CD4-positive, alpha-beta T cell treated with Interleukin-1 beta for 1 hour (primary cell): ENCODE data around the gene EXD3.
"Not testable (repeated sequence)": the region's sequence is repeated elsewhere in the genome, so short reads cannot be mapped to it uniquely, and the experiment has no call there.

Experiments
- DNase-seq, 2 donors: peaks; one replicate each; pipeline ENCODE4 v3.0.0-alpha.2; 2020 to 2022

Gene EXD3

DNA sequence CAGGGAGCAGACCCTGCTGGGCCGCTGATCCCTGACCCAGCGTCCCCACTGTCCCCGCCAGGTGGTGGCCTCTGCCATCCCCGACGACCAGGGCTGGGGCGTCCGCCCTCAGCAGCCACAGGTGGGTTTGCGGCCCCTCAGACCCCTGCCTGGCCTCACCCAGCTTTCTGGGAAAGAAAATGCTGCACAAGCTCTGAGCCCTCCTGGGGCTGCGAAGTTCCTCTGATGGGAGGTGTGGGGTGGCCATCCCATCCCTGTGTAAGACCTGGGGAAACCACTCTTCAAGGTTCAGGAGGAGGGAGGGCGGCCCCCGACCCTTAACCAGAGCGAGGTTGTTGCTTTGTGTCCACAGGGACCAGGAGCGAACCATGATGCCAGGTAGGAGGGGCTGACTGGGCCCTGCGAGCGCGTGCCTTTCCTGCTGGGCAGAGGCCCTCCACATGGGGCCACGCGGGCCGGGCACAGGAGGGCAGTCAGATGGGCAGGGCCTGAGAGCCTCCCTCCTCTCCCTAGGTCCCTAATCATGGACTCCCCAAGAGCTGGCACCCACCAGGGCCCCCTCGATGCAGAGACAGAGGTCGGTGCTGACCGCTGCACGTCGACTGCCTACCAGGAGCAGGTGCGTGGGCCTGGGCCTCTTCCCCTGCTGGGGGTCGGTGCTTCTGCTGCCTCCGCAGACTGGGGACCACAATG is 7.9 kb upstream of the EXD3 start:
- no peak for DNase-seq

DNA sequence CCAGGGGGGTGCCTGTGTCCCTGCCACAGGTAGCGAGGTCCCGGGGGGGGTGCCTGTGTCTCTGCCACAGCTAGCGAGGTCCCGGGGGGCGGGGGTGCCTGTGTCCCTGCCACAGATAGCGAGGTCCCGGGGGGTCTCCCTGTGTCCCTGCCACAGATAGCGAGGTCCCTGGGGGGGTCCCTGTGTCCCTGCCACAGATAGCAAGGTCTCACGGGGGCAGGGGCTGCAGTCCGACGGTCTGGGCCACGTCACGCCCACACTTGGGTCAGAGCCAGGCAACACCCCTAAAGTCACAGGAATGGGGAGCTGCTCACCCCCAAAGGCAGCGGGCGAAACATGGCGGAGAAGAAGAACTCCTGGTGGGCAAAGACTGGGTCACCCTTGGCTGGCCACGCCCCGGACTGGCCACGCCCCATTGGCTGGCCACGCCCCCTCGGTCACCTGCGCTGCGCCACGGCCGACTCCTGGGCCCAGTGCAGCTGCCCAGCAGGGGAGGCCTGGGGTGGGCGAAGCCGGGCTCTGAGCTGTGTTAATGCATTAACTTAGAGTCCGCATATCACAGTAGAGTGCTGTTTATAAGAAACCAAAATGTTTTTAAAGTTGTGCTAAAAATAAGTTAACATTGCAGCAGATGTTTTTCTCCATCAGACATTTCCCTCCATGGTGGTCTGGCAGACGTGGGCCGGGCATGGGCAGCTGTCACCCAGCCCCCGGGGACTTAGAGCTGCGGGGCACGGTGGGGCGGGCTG is 7.2 kb upstream of the EXD3 start:
- no peak for DNase-seq

- DNase-seq = no peak
Observed at GRCh38 chr9:137429546-137429890, 6.6 kb upstream of the EXD3 start.

- DNase-seq = no peak
Observed at GRCh38 chr9:137428841-137429545, 6.0 kb upstream of the EXD3 start.

DNA sequence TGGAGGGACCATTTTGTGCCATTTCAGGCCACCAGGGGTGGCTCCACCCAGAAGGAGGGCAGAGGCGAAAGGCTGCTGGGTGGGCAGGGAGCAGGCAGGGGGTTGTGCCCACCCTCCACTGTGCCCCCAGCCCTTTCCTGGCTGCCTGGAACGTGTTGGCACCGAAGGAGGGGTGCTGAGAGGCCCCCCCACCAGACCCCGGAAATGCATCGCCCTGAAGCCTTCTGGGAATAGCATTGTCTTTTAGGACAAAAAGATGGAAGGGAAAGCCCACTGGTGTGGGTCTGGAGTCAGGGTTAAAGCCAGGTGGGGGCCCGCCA is 5.3 kb upstream of the EXD3 start:
- DNase-seq = no peak

DNA sequence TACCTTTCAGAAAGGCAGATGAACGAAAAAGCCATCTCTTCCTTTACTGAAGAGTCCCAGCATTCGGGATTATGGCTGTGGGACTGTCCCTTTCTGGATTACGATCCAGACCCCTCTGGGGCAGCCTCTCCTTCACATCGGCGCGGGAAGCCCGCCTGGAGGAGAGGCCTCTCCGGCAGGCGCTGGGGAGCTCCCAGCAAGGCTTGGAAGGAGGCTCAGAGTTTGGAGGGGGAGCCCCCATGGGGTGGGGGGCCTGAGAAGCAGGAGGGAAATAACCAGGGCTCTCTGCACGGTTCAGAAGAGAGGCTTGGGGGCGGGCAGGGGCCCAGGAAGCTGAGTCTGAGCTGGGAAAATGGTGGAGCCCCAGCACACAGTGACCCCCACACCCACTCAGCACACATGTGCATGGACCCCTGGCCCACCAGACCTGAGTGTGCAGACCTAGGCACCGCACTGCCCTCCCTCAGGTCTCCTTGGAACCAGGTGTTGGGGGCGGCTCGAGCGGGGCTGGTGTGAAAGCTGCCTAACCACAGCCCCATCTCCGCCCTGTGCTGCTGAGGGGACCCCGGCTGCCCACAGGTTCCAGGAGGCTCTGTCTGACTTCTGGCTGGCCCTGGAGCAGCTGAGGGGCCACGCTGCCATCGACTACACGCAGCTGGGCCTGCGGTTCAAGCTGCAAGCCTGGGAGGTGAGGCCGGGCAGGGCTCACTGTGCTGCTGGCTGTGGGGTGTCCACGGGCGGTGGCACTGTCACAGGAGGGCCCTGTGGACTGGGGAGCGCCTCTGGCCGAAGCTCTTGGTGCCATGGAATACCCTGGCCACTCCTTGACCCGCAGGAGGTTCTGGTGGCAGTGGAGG is 4.7 kb upstream of the EXD3 start:
- DNase-seq = no peak

- no peak for DNase-seq
Observed at GRCh38 chr9:137426018-137426681, 3.2 kb upstream of the EXD3 start.

GRCh38 chr9:137423514-137424291 is 741 bp upstream of the EXD3 start:
- DNase-seq = peak in 1 of 2 donors; percentile 49

DNA sequence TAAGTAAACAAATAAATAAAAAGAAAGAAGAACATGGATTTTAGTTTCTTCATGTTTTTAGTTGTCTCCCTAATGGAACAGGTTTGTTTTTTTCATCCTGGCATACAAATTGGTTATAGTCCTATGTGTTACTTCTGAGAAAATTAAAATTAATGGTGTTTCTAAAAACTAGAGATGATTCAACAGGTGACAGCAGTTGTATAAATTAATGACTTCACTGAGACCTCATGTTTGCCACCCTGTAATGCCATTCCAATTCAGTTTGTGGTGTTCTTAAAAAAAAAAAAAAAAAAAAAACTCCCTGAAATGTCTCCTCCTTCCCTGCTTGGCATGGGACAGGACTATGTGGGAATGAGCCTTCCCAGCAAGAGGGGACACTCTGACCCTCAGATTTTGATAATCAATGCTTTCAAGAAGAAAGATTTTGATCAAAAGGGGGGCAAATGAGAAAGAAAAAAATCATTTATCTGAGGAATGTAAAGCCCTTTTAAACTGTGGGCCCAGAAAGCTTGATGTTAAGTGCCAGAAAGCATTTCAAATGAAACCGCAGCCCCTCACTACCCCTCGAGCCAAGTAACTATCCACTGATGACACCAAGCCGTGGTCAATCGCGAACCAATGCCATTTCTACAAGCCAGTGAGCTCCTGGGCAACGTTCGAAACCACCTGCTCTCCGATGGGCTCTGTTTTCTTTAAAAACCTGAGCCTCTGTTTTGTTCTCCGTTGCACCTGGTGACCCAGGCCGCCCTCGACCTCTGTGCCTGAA is 941 bp downstream of the EXD3 start:
- DNase-seq = no peak

GRCh38 chr9:137417161-137418021 is 5.6 kb downstream of the EXD3 start:
- no peak for DNase-seq

GRCh38 chr9:137416563-137417151 is 6.3 kb downstream of the EXD3 start:
- DNase-seq = no peak

DNA sequence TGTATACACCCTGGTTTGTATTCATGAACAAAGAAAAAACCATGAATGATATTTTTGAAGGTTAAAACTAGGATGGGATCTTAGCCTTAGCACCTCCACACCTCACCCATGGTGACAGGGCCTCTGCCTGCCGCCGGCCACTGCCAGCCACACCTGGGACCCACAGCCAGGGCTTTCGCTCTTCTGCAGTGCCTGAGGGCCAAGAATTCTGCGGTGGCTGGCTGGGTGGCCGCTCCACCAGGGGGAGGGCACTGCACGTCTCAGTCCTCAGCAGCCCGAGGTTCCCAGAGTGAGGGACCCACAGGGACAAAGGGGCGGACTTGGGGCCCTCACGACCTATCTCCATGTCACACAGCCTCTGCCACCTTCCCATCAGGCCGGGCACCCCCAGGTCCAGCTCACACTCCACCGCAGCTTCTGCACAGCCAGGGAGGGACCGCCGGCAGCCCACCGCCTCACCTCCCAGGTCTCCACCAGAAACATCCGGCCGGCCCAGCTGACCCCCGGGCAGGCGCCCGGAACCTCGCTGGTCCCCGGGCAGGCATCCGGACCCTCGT is 6.9 kb downstream of the EXD3 start:
- DNase-seq = no peak

GRCh38 chr9:137415451-137415850 is 7.5 kb downstream of the EXD3 start:
- no peak for DNase-seq

DNA sequence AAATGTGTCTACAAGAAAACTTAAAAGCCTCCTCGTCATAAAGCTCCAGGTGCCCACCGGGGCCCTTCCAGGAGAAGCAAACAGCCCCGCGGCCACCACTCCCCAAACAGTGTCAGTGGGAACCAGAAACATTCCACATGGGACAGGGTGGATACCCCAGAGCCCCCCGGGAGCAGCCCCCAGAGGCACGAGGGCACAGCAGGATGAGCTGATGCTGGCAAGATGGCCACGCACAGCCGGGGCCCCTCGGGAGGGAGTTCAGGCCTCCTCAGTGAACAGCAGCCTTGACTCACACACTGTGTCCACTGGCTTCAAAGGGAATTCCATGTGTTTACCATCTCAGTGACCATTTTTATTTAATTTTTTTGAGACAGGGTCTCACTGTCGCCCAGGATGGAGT is 10.5 kb downstream of the EXD3 start:
- no peak for DNase-seq

- peak; percentile 35 to 61 for DNase-seq
Observed at GRCh38 chr9:137411645-137412380, 11.1 kb downstream of the EXD3 start.

- DNase-seq = no peak
Observed at GRCh38 chr9:137411260-137411644, 11.7 kb downstream of the EXD3 start.

DNA sequence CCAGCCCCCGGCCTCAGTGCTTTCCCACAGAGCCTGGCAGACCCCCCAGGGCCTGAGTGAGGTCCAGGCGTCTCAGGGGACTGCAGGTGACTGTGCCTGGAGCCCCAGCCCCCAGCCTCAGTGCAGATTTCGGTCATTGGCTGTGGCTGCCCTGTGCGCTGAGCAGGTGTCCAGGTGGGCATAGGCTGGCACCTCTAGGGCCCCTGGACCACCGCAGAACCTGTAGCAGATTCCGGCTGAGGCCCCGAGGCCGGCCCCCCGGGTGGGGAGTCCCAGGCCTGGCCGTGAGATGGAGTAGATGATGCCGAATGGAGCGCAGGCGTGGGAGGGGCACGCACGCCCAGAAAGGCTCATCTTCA is 12.1 kb downstream of the EXD3 start:
- DNase-seq = no peak

GRCh38 chr9:137410236-137410890 is 12.6 kb downstream of the EXD3 start:
- not testable (repeated sequence) for DNase-seq
